ENCODE measurements around the gene BCL11B. TPM values are rescaled to one million over a fixed set of nuclear protein-coding genes. Genes with fewer than 3 reads are reported as not detected.

The BCL11B gene
- total RNA-seq, 6 donors from 2014 or later = 1.1 to 4.5 (median 2.2) TPM

- TF ChIP-seq POLR2AphosphoS5 (IDR thresholded peaks at IDR 0.05) = no peak
- Histone ChIP-seq H3K27me3 (peaks cover 0 to 25% (median 9%) of the 10 kb centered on the region in 4 donors), H3K27ac (peak overlapping the region in 1 of 4 donors; percentile 21), H3K4me3 (no peak overlapping the region), H3K36me3 (no peaks in the 10 kb centered on the region), H3K4me1 (peaks cover 0 to 21% (median 10%) of the 10 kb centered on the region in 4 donors), H3K9me3 (no peaks in the 10 kb centered on the region)
- ATAC-seq (ENCODE audit: low FRiP score in 2 of 2) (no peak), DNase-seq (no peak)
- 77 to 87% methylated on average over 6 of the region's 6 CpGs for WGBS, 2 donors
Observed at GRCh38 chr14:99249389-99249788, 22.6 kb downstream of the BCL11B start.

GRCh38 chr14:99248761-99249171, 23.2 kb downstream of the BCL11B start:
- no peak for TF ChIP-seq POLR2AphosphoS5 (IDR thresholded peaks at IDR 0.05)
- TF ChIP-seq POLR2A (IDR thresholded peaks at IDR 0.05) = no peak
- TF ChIP-seq EP300 (IDR thresholded peaks at IDR 0.05) = no peak
- TF ChIP-seq, protein P1, sequence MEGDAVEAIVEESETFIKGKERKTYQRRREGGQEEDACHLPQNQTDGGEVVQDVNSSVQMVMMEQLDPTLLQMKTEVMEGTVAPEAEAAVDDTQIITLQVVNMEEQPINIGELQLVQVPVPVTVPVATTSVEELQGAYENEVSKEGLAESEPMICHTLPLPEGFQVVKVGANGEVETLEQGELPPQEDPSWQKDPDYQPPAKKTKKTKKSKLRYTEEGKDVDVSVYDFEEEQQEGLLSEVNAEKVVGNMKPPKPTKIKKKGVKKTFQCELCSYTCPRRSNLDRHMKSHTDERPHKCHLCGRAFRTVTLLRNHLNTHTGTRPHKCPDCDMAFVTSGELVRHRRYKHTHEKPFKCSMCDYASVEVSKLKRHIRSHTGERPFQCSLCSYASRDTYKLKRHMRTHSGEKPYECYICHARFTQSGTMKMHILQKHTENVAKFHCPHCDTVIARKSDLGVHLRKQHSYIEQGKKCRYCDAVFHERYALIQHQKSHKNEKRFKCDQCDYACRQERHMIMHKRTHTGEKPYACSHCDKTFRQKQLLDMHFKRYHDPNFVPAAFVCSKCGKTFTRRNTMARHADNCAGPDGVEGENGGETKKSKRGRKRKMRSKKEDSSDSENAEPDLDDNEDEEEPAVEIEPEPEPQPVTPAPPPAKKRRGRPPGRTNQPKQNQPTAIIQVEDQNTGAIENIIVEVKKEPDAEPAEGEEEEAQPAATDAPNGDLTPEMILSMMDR (IDR thresholded peaks at IDR 0.05) = no peak
- Histone ChIP-seq H3K36me3 (no peaks in the 10 kb centered on the region), H3K4me3 (no peak overlapping the region), H3K4me1 (peaks cover 0 to 21% (median 10%) of the 10 kb centered on the region in 4 donors), H3K27me3 (peaks cover 0 to 25% (median 9%) of the 10 kb centered on the region in 4 donors), H3K27ac (peak overlapping the region in 2 of 4 donors; percentile 9 to 30), H3K9me3 (no peaks in the 10 kb centered on the region)
- no peak for ATAC-seq (ENCODE audit: low FRiP score in 2 of 2)
- 65 to 76% methylated on average over 5 of the region's 5 CpGs for WGBS, 2 donors
- no peak for DNase-seq

DNA sequence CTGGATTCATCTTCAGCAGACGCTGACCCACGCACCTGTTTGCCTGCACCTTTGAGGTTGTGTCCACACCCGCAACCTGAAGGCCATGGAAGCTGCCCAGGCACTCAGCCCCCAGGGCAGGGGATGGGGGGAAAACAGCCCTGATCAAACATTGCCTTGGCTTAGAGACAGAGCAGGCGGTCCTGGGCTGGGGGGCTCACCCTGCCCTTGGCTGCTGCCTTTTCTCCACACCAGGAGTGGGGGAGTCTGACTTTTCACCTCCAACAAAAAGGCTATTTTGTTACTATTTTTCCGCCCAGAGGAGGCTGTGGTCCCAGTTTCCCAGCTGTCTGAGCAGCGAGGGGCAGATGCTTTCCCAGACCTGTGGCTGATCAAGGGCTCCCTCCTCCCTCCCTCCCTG, 24.2 kb downstream of the BCL11B start:
- H3K36me3 ChIP-seq = no peaks in the 10 kb centered on the region
- WGBS, 2 donors = 76 to 84% methylated on average over 5 to 6 of the region's 6 CpGs
- H3K27me3 ChIP-seq = peaks cover 0 to 25% (median 9%) of the 10 kb centered on the region in 4 donors
- no peak for TF ChIP-seq EP300 (IDR thresholded peaks at IDR 0.05)
- no peak for TF ChIP-seq POLR2A (IDR thresholded peaks at IDR 0.05)
- TF ChIP-seq, protein P1 (IDR thresholded peaks at IDR 0.05) = no peak
- TF ChIP-seq POLR2AphosphoS5 (IDR thresholded peaks at IDR 0.05) = no peak
- H3K27ac ChIP-seq = peak overlapping the region in 2 of 4 donors; percentile 30 to 49
- DNase-seq = no peak
- peaks cover 0 to 21% (median 10%) of the 10 kb centered on the region in 4 donors for H3K4me1 ChIP-seq
- ATAC-seq (ENCODE audit: low FRiP score in 2 of 2) = no peak
- no peaks in the 10 kb centered on the region for H3K9me3 ChIP-seq
- H3K4me3 ChIP-seq = no peak overlapping the region

- H3K4me3 ChIP-seq = peak overlapping the region in 1 of 4 donors; percentile 6
- peaks cover 0 to 25% (median 9%) of the 10 kb centered on the region in 4 donors for H3K27me3 ChIP-seq
- no peaks in the 10 kb centered on the region for H3K9me3 ChIP-seq
- TF ChIP-seq, protein P1 (IDR thresholded peaks at IDR 0.05) = no peak
- TF ChIP-seq EP300 (IDR thresholded peaks at IDR 0.05) = no peak
- TF ChIP-seq POLR2A (IDR thresholded peaks at IDR 0.05) = no peak
- no peak for TF ChIP-seq POLR2AphosphoS5 (IDR thresholded peaks at IDR 0.05)
- peak overlapping the region in 2 of 4 donors; percentile 60 to 67 for H3K27ac ChIP-seq
- ATAC-seq (ENCODE audit: low FRiP score in 2 of 2) (no peak), DNase-seq (no peak)
- peaks cover 0 to 21% (median 10%) of the 10 kb centered on the region in 4 donors for H3K4me1 ChIP-seq
- WGBS, 2 donors = 48 to 53% methylated on average over 9 of the region's 9 CpGs
- no peaks in the 10 kb centered on the region for H3K36me3 ChIP-seq
Observed at GRCh38 chr14:99247101-99247729, 24.8 kb downstream of the BCL11B start.

- H3K4me1 ChIP-seq = peaks cover 0 to 21% (median 10%) of the 10 kb centered on the region in 4 donors
- 10% methylated on average over 23 to 28 of the region's 40 CpGs for WGBS, 2 donors
- H3K27ac ChIP-seq = peak overlapping the region in 3 of 4 donors; percentile 6 to 67 (median 60)
- no peak for TF ChIP-seq POLR2A (IDR thresholded peaks at IDR 0.05)
- TF ChIP-seq, protein P1 (IDR thresholded peaks at IDR 0.05) = no peak
- no peak for TF ChIP-seq POLR2AphosphoS5 (IDR thresholded peaks at IDR 0.05)
- no peak for TF ChIP-seq EP300 (IDR thresholded peaks at IDR 0.05)
- H3K9me3 ChIP-seq = no peaks in the 10 kb centered on the region
- peak overlapping the region in 2 of 4 donors; percentile 19 to 34 for H3K4me3 ChIP-seq
- no peaks in the 10 kb centered on the region for H3K36me3 ChIP-seq
- peaks cover 0 to 25% (median 9%) of the 10 kb centered on the region in 4 donors for H3K27me3 ChIP-seq
- ATAC-seq (ENCODE audit: low FRiP score in 2 of 2) = no peak
- peak in 1 of 2 donors; percentile 32 for DNase-seq
Observed at GRCh38 chr14:99246536-99247097, 25.4 kb downstream of the BCL11B start.

All from upper lobe of left lung (tissue), 6 donors.